Lung (tissue), 12 donors: ENCODE results near the gene PTPRT. TPM values are rescaled to one million over a fixed set of nuclear protein-coding genes. Genes with fewer than 3 reads are reported as not detected.

Experiments used
- ATAC-seq: fragments of 200-7000 bp; cut with Tn5 transposase; one replicate; pipeline ENCODE4 v1.9.1; 2020; ENCODE audit warnings: moderate number of reproducible peaks; ENCODE audit not compliant: insufficient read depth, low FRiP score
- DNase-seq, 3 donors: peaks; one replicate each; pipeline ENCODE4 v3.0.0-alpha.2; 2013 to 2017
- H3K27ac ChIP-seq, 2 donors: one replicate each; pipeline ENCODE4 v1.5.1; 2013; ENCODE audit warnings: mild to moderate bottlenecking in 2 of 2, moderate library complexity in 2 of 2, control low read depth in 1 of 2, inconsistent platforms in 1 of 2, low read depth in 1 of 2, low read length in 1 of 2
- H3K27me3 ChIP-seq, 3 donors: one replicate each; pipeline ENCODE4 v1.5.1; 2013; ENCODE audit warnings: low read length in 2 of 3; ENCODE audit not compliant: control insufficient read depth in 3 of 3, insufficient read depth in 3 of 3
- H3K36me3 ChIP-seq, 4 donors: one replicate each; pipeline ENCODE4 v1.5.1; 2013; ENCODE audit warnings: low read length in 4 of 4, mild to moderate bottlenecking in 1 of 4, moderate library complexity in 1 of 4; ENCODE audit not compliant: control insufficient read depth in 4 of 4, insufficient read depth in 4 of 4
- H3K4me1 ChIP-seq, 5 donors: one replicate each; pipeline ENCODE4 v1.5.1; 2013; ENCODE audit warnings: low read length in 5 of 5, mild to moderate bottlenecking in 2 of 5, moderate library complexity in 1 of 5; ENCODE audit not compliant: control insufficient read depth in 5 of 5, insufficient read depth in 5 of 5
- H3K4me3 ChIP-seq: one replicate; pipeline ENCODE4 v1.5.1; 2013; ENCODE audit warnings: mild to moderate bottlenecking, control low read depth, moderate library complexity
- H3K9ac ChIP-seq, 2 donors: one replicate each; pipeline ENCODE4 v1.5.1; 2013; ENCODE audit warnings: low read length in 2 of 2, control low read depth in 1 of 2; ENCODE audit not compliant: insufficient read depth in 1 of 2
- H3K9me3 ChIP-seq, 4 donors: one replicate each; pipeline ENCODE4 v1.5.1; 2013; ENCODE audit warnings: low read length in 3 of 4, mild to moderate bottlenecking in 1 of 4, moderate library complexity in 1 of 4; ENCODE audit not compliant: control insufficient read depth in 4 of 4, insufficient read depth in 3 of 4
- WGBS, 2 donors: extraction: QIAGEN DNeasy Blood & Tissue Kit; methylation state at CpG; one replicate each; pipeline ENCODE4 v1.1.7; 2013; 5-methylcytosine and 5-hydroxymethylcytosine counted together
- polyA plus RNA-seq, 2 donors: library from polyadenylated mRNA; stranded (reverse); fragments of 200-250 nt; gene quantifications; one replicate each; pipeline ENCODE4 v1.2.1, GENCODE V29; 2013
- total RNA-seq, 2 donors: library from RNA; depleted of rRNA in 1 of 2; stranded (reverse); fragments of >200 nt in 1 of 2; gene quantifications; one replicate each; pipeline ENCODE4 v1.2.1, GENCODE V29; 2014 to 2021
- TF ChIP-seq, protein P1 (sequence below): IDR thresholded peaks from 2 replicates; pipeline ENCODE4 v1.5.1; 2012; ENCODE audit warnings: mild to moderate bottlenecking; ENCODE audit errors: control extremely low read depth, extremely low read depth
- donor health status: control.
- donor health status: control.
- donor health status: Bipolar disorder and iron deficiency.
- donor health status: healthy.
- donor health status: DM: yes; HTN: yes; CAD: no.

Gene PTPRT
- total and polyA plus RNA-seq, 4 donors: 0.37 to 13.8 (median 6.1) TPM

DNA sequence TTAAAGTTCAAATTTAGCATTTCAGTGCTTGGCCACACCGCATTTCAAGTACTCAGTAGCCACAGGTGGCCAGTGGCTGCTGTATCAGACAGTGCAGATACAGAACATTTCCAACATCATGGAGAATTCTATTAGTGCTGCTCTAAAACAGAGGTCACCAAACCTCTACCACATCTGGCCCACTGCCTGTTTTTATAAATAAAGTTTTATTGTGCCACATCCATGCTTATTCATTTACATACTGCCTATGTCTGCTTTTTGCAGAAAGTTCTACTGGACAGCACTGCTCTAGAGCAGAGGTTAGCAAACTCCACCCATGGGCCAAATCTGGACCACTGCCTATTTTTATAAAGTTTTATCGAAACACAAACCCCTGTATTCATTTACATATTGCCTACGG is 3.7 kb upstream of the PTPRT start:
- no peak overlapping the region for H3K4me3 ChIP-seq
- H3K9ac ChIP-seq: no peak overlapping the region
- peaks cover 0 to 5% (median 0%) of the 10 kb centered on the region in 5 donors for H3K4me1 ChIP-seq
- H3K27me3 ChIP-seq: peaks cover 15 to 32% (median 18%) of the 10 kb centered on the region in 3 donors
- peaks cover 0 to 1% (median 0%) of the 10 kb centered on the region in 4 donors for H3K9me3 ChIP-seq
- DNase-seq: no peak
- 86 to 88% methylated on average over 3 of the region's 3 CpGs for WGBS, 2 donors
- H3K36me3 ChIP-seq: no peaks in the 10 kb centered on the region
- TF ChIP-seq, protein P1, sequence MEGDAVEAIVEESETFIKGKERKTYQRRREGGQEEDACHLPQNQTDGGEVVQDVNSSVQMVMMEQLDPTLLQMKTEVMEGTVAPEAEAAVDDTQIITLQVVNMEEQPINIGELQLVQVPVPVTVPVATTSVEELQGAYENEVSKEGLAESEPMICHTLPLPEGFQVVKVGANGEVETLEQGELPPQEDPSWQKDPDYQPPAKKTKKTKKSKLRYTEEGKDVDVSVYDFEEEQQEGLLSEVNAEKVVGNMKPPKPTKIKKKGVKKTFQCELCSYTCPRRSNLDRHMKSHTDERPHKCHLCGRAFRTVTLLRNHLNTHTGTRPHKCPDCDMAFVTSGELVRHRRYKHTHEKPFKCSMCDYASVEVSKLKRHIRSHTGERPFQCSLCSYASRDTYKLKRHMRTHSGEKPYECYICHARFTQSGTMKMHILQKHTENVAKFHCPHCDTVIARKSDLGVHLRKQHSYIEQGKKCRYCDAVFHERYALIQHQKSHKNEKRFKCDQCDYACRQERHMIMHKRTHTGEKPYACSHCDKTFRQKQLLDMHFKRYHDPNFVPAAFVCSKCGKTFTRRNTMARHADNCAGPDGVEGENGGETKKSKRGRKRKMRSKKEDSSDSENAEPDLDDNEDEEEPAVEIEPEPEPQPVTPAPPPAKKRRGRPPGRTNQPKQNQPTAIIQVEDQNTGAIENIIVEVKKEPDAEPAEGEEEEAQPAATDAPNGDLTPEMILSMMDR: no peak
- H3K27ac ChIP-seq: no peak overlapping the region
- ATAC-seq: no peak

DNA sequence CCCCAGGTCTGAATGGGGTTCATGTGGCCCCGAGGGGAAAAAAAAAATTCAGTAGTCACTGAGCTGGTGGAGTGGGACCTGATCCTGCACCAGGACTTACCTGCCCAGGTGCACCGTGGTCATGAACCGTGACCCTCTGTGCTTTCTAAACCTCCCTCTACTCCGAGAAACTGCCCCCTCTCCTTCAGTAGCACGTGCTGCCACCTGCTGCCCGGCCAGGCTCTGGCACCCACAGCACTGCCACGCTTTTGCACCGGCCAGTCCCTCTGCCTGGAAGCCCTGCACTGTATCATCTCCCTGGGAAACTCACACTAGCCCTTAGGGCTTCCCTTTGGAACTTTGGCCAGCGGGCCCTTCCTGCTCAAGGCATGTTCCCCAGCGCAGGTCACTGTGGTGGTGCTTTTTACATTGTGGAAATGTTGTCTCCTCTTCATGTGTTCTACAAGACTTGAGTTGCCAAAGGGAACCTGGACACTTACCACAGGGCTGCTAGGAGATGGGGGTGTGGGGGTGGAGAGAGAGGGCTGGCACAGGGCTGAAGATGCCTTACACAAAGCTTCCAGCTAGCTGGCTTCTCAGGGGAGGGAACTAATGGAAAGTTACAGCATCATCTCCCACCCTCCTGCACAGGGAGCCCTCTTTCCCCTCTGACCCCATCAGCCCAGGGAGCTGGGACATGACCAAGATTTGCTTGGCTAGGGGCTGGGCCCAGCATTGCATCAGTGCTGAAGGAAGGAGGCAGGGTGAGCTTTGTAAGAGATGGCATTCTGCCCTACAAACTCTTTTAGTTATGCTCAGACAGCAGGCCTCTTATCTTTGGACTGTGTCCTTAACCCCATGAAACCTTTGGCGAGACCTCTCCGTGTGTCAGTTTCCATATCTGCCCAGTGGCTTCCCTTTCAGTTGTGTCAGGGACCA is 2.5 kb upstream of the PTPRT start:
- Histone ChIP-seq H3K27me3 (peaks cover 18 to 38% (median 26%) of the 10 kb centered on the region in 3 donors), H3K27ac (no peak overlapping the region), H3K9ac (no peak overlapping the region), H3K4me3 (no peak overlapping the region), H3K36me3 (no peaks in the 10 kb centered on the region), H3K9me3 (peaks cover 0 to 3% (median 0%) of the 10 kb centered on the region in 4 donors), H3K4me1 (peaks cover 0 to 5% (median 0%) of the 10 kb centered on the region in 5 donors)
- peak in 2 of 3 donors; percentile 19 to 48 for DNase-seq
- 27 to 30% methylated on average over 12 of the region's 12 CpGs for WGBS, 2 donors
- no peak for ATAC-seq
- TF ChIP-seq, protein P1: no peak

- H3K9me3 ChIP-seq: peaks cover 0 to 3% (median 0%) of the 10 kb centered on the region in 4 donors
- no peaks in the 10 kb centered on the region for H3K36me3 ChIP-seq
- ATAC-seq (no peak), DNase-seq (no peak)
- H3K9ac ChIP-seq: no peak overlapping the region
- TF ChIP-seq, protein P1: no peak
- WGBS, 2 donors: 60 to 65% methylated on average over 5 of the region's 5 CpGs
- peaks cover 16 to 46% (median 36%) of the 10 kb centered on the region in 3 donors for H3K27me3 ChIP-seq
- no peak overlapping the region for H3K4me3 ChIP-seq
- no peak overlapping the region for H3K27ac ChIP-seq
- peaks cover 0 to 5% (median 0%) of the 10 kb centered on the region in 5 donors for H3K4me1 ChIP-seq
These were observed 1.4 kb upstream of the PTPRT start for GRCh38 chr20:43191143-43191542.
